Heart right ventricle (tissue), 16 donors: ENCODE measurements around the gene SOCS3. TPM values are rescaled to one million over a fixed set of nuclear protein-coding genes. Genes with fewer than 3 reads are reported as not detected.

ENCODE experiments used
- ATAC-seq, 8 donors: fragments of 200-7000 bp; cut with Tn5 transposase; one replicate each; pipeline ENCODE4 v1.9.1; 2020; ENCODE audit warnings: mild to moderate bottlenecking in 8 of 8, moderate library complexity in 8 of 8, moderate number of reproducible peaks in 1 of 8
- DNase-seq, 2 donors: peaks; one replicate each; pipeline ENCODE4 v3.0.0-alpha.2; 2020
- H3K27ac ChIP-seq, 10 donors: fragments of 200-600 bp; sonication (generic) in 2 of 10; one replicate each; pipeline versions ENCODE4 v1.5.0 to v1.8.0; 2020 to 2022; ENCODE audit warnings: mild to moderate bottlenecking in 3 of 10
- H3K27me3 ChIP-seq, 7 donors: fragments of 200-600 bp; one replicate each; pipeline ENCODE4 v1.8.0; 2021 to 2022; ENCODE audit warnings: mild to moderate bottlenecking in 2 of 7
- H3K36me3 ChIP-seq, 9 donors: fragments of 200-600 bp; sonication (generic) in 1 of 9; one replicate each; pipeline versions ENCODE4 v1.5.0 to v1.8.0; 2020 to 2022; ENCODE audit warnings: mild to moderate bottlenecking in 2 of 9
- H3K4me1 ChIP-seq, 9 donors: fragments of 200-600 bp; sonication (generic) in 1 of 9; one replicate each; pipeline versions ENCODE4 v1.5.0 to v1.8.0; 2020 to 2022; ENCODE audit warnings: mild to moderate bottlenecking in 4 of 9
- H3K4me3 ChIP-seq, 10 donors: fragments of 200-600 bp; sonication (generic) in 2 of 10; one replicate each; pipeline versions ENCODE4 v1.5.0 to v1.8.0; 2020 to 2022; ENCODE audit warnings: mild to moderate bottlenecking in 7 of 10, moderate library complexity in 2 of 10
- H3K9me3 ChIP-seq, 11 donors: fragments of 200-600 bp in 10 of 11; sonication (generic) in 2 of 11; one replicate each; pipeline versions ENCODE4 v1.5.0 to v1.8.0; 2013 to 2022; ENCODE audit warnings: mild to moderate bottlenecking in 2 of 11, control low read depth in 1 of 11, moderate library complexity in 1 of 11
- WGBS, 2 donors: extraction: QIAGEN DNeasy Blood & Tissue Kit; methylation state at CpG; one replicate each; pipeline ENCODE4 v1.1.7; 2013; ENCODE audit warnings: inconsistent platforms in 1 of 2; 5-methylcytosine and 5-hydroxymethylcytosine counted together
- intact Hi-C, 10 donors: fragments of 100-400 bp; cut with DNase I; formaldehyde crosslinking; loops; one replicate each; pipeline versions ENCODE4 v1.11.1 to v1.14.2; 2022
- polyA plus RNA-seq, 2 donors: library from polyadenylated mRNA; stranded (reverse); fragments of 200-250 nt; gene quantifications; one replicate each; pipeline ENCODE4 v1.2.3, GENCODE V29; 2013
- total RNA-seq, 10 donors: library from RNA; stranded (reverse); fragmentation: NEBNext Ultra II Directional in 3 of 10; extraction: Animal tissue kit (Norgen Biotek cat#: 25700) in 3 of 10; gene quantifications; one replicate each; pipeline versions ENCODE4 v1.2.1 to v1.2.4, GENCODE V29; 2021 to 2023
- TF ChIP-seq, protein P1 (sequence below), 9 donors: fragments of 200-600 bp; sonication (generic) in 2 of 9; IDR thresholded peaks; one replicate each; pipeline versions ENCODE4 v1.5.0 to v1.8.0; 2021 to 2022; ENCODE audit warnings: antibody characterized with exemption in 9 of 9, mild to moderate bottlenecking in 5 of 9, moderate library complexity in 1 of 9
- donor health status: Arrhythmogenic right ventricular cardiomyopathy.
- donor health status: ischemic (EF 13 %, LVEDD 7.1; RV severe dilation, severe dysfunction).
- donor health status: healthy with polysubstance abuse.
- donor health status: DM: no; HTN: yes; CAD: no.
- donor health status: DM: no; HTN: no; CAD: no.
- donor health status: ischemic (EF 25% LVEDD 6.9; RV normal size, moderate dysfunction).
- donor health status: ischemic (EF 25% LVEDD 5.7; RV mildly dilated, moderate dysfunction).
- donor health status: healthy.
- donor health status: DM: yes; HTN: yes; CAD: no.
- donor health status: Ischemic cardiomyopathy.
- donor health status: ischemic (EF 35%, LVEDD 5.7; RV mildly dilated, moderate dysfunction).
- donor health status: nonischemic (EF 11% LVEDD 7.7; RV severe dilation, severe dysfunction).
- donor health status: DM: yes; HTN: yes; CAD: no.
- donor health status: PGD.
- donor health status: ischemic (EF 29% LVEDD 5.4; RV normal size, mild dysfunction).
- donor health status: nonischemic (EF 23%, LVEDD 6.1; RV moderate dilation, normal function).

SOCS3 gene
- total and polyA plus RNA-seq, 12 donors: 7.7 to 189 (median 17.0) TPM

- intact Hi-C loops: no loop called here
- peak in 5 of 8 donors; percentile 0 to 16 (median 6) for ATAC-seq
- Histone ChIP-seq H3K4me1 (peaks cover 24 to 73% (median 57%) of the 10 kb centered on the region in 9 donors), H3K4me3 (peak overlapping the region; percentile 23 to 94 (median 85)), H3K27me3 (no peaks in the 10 kb centered on the region), H3K27ac (peak overlapping the region in 8 of 10 donors; percentile 92 to 100 (median 96)), H3K36me3 (peaks cover 0 to 45% (median 10%) of the 10 kb centered on the region in 9 donors), H3K9me3 (no peaks in the 10 kb centered on the region)
- TF ChIP-seq, protein P1, sequence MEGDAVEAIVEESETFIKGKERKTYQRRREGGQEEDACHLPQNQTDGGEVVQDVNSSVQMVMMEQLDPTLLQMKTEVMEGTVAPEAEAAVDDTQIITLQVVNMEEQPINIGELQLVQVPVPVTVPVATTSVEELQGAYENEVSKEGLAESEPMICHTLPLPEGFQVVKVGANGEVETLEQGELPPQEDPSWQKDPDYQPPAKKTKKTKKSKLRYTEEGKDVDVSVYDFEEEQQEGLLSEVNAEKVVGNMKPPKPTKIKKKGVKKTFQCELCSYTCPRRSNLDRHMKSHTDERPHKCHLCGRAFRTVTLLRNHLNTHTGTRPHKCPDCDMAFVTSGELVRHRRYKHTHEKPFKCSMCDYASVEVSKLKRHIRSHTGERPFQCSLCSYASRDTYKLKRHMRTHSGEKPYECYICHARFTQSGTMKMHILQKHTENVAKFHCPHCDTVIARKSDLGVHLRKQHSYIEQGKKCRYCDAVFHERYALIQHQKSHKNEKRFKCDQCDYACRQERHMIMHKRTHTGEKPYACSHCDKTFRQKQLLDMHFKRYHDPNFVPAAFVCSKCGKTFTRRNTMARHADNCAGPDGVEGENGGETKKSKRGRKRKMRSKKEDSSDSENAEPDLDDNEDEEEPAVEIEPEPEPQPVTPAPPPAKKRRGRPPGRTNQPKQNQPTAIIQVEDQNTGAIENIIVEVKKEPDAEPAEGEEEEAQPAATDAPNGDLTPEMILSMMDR (IDR thresholded peaks at IDR 0.05): no peak
- WGBS, 2 donors: 42% methylated on average over 7 of the region's 7 CpGs
- peak in 1 of 2 donors; percentile 52 for DNase-seq
These were observed 2.7 kb downstream of the SOCS3 start for GRCh38 chr17:78357177-78357586.

- ATAC-seq (no peak), DNase-seq (peak in 1 of 2 donors; percentile 25)
- Histone ChIP-seq H3K27me3 (no peaks in the 10 kb centered on the region), H3K4me3 (peak overlapping the region in 5 of 10 donors; percentile 8 to 94 (median 88)), H3K36me3 (peaks cover 0 to 45% (median 10%) of the 10 kb centered on the region in 9 donors), H3K4me1 (peaks cover 32 to 83% (median 66%) of the 10 kb centered on the region in 9 donors), H3K9me3 (no peaks in the 10 kb centered on the region), H3K27ac (peak overlapping the region in 6 of 10 donors; percentile 17 to 100 (median 66))
- TF ChIP-seq, protein P1 (IDR thresholded peaks at IDR 0.05): no peak
- 57 to 66% methylated on average over 16 of the region's 16 CpGs for WGBS, 2 donors
- intact Hi-C loops: no loop called here
These were observed 3.7 kb downstream of the SOCS3 start for GRCh38 chr17:78356101-78356713.

DNA sequence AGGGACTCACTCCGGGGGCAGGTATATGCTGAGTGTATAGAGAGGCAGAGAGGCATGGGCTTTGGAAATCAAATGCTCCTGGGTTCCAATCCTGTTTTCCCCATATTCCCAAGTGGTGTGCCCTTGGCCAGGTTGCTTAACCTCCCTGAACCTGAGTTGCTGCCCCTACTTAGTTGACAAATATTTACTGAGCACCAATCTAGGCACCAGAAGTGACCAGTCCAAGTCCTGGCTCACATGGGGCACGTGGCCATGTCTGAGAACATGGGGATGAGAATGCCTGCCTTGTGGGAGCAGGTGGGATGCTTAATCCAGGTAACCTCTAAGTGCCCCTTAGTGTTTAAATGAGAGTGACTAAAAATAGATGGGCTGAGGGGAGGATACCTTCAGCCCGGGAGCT is 4.2 kb downstream of the SOCS3 start:
- intact Hi-C loops: no loop called here
- ATAC-seq: no peak
- H3K27ac ChIP-seq: peak overlapping the region in 5 of 10 donors; percentile 8 to 100 (median 34)

GRCh38 chr17:78355045-78355641 is 4.7 kb downstream of the SOCS3 start:
- DNase-seq: no peak
- Histone ChIP-seq H3K36me3 (peaks cover 0 to 45% (median 10%) of the 10 kb centered on the region in 9 donors), H3K27ac (peak overlapping the region in 5 of 10 donors; percentile 1 to 100 (median 96)), H3K9me3 (no peaks in the 10 kb centered on the region), H3K4me3 (peak overlapping the region in 1 of 10 donors; percentile 4), H3K27me3 (no peaks in the 10 kb centered on the region), H3K4me1 (peaks cover 28 to 84% (median 63%) of the 10 kb centered on the region in 9 donors)
- 81 to 84% methylated on average over 9 of the region's 9 CpGs for WGBS, 2 donors
- intact Hi-C loops: no loop called here
- TF ChIP-seq, protein P1 (IDR thresholded peaks at IDR 0.05): no peak
- ATAC-seq: no peak

More for the DNA sequence above, 4.2 kb downstream of the SOCS3 start:
- H3K4me1 ChIP-seq: peaks cover 32 to 83% (median 68%) of the 10 kb centered on the region in 9 donors
- no peaks in the 10 kb centered on the region for H3K9me3 ChIP-seq
- peak overlapping the region in 1 of 10 donors; percentile 92 for H3K4me3 ChIP-seq
- peaks cover 0 to 45% (median 10%) of the 10 kb centered on the region in 9 donors for H3K36me3 ChIP-seq
- TF ChIP-seq, protein P1 (IDR thresholded peaks at IDR 0.05): no peak
- H3K27me3 ChIP-seq: no peaks in the 10 kb centered on the region
- DNase-seq: peak in 1 of 2 donors; percentile 1
- WGBS, 2 donors: 63 to 72% methylated on average over 3 of the region's 3 CpGs
